ENCODE measurements around the gene TENM3. TPM values are rescaled to one million over a fixed set of nuclear protein-coding genes. Genes with fewer than 3 reads are reported as not detected.

Gene TENM3
- total RNA-seq, 4 donors from 2014 or later: 5.9 to 61.5 (median 24.6) TPM

- no peaks in the 10 kb centered on the region for H3K9me3 ChIP-seq
- intact Hi-C loops (cut with DNase I; ENCODE audit: low total_unique reads): no loop called here
- no peaks in the 10 kb centered on the region for H3K27me3 ChIP-seq
- H3K4me1 ChIP-seq: no peaks in the 10 kb centered on the region
- H3K4me3 ChIP-seq: no peak overlapping the region
- H3K27ac ChIP-seq: no peak overlapping the region
- H3K36me3 ChIP-seq: no peaks in the 10 kb centered on the region
- no peak for DNase-seq
- TF ChIP-seq, protein P1, sequence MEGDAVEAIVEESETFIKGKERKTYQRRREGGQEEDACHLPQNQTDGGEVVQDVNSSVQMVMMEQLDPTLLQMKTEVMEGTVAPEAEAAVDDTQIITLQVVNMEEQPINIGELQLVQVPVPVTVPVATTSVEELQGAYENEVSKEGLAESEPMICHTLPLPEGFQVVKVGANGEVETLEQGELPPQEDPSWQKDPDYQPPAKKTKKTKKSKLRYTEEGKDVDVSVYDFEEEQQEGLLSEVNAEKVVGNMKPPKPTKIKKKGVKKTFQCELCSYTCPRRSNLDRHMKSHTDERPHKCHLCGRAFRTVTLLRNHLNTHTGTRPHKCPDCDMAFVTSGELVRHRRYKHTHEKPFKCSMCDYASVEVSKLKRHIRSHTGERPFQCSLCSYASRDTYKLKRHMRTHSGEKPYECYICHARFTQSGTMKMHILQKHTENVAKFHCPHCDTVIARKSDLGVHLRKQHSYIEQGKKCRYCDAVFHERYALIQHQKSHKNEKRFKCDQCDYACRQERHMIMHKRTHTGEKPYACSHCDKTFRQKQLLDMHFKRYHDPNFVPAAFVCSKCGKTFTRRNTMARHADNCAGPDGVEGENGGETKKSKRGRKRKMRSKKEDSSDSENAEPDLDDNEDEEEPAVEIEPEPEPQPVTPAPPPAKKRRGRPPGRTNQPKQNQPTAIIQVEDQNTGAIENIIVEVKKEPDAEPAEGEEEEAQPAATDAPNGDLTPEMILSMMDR (IDR thresholded peaks at IDR 0.05): no peak
- no peak for TF ChIP-seq POLR2A (IDR thresholded peaks at IDR 0.05)
Measured at GRCh38 chr4:182346675-182347375, 103.6 kb downstream of the TENM3 start.

DNA sequence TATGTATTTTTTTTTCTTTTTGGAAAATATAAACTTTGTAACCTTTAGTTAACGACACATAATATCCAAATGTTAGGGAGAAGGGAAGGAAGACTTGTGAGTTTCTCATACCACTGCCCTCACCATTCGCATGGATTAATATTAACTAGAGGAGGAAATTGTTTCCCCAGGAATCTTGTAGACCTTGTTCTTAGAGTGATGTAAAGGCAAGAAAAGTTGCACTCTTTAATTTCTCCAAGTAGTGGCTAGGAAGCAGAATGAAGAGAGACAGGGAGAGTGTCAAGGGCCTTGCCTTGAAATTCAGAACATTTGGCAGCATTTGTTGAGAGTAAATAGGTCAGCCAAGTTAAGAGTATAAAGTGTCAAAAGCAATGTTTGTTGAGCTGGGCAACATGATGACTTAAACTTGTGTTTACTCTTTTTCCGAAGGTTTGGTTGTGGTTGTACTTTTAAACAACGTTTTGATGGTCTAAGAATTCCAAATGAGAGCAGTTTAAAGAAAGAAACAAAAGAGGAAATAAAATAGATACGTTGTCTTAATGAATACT, 105.7 kb downstream of the TENM3 start:
- H3K4me1 ChIP-seq: no peaks in the 10 kb centered on the region

DNA sequence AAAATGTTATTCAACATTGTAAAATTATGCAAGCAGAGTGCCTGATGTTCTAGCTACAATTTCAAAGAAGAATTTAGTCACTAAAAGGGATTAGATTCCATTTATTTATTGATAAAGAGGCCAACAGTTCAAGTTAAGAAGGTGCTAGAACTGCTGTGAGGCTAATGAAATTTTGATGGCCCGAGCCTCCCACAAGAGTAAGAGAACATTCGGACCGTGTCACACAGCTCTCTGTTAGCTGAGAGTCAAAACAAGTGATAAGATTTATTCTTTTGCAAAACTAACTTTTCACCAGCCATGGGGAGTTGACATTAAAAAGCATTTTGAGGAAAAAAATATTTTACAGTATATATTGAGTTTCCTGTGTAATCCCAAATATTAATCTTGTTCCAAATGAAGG, 106.8 kb downstream of the TENM3 start:
- no peaks in the 10 kb centered on the region for H3K4me1 ChIP-seq
- H3K27ac ChIP-seq: no peak overlapping the region
- intact Hi-C loops (cut with DNase I; ENCODE audit: low total_unique reads): no loop called here
- TF ChIP-seq, protein P1 (IDR thresholded peaks at IDR 0.05): no peak
- DNase-seq: no peak
- H3K36me3 ChIP-seq: no peaks in the 10 kb centered on the region
- H3K9me3 ChIP-seq: no peaks in the 10 kb centered on the region
- H3K4me3 ChIP-seq: no peak overlapping the region
- no peaks in the 10 kb centered on the region for H3K27me3 ChIP-seq

More for the DNA sequence above, 105.7 kb downstream of the TENM3 start:
- DNase-seq: no peak
- Histone ChIP-seq H3K4me3 (no peak overlapping the region), H3K36me3 (no peaks in the 10 kb centered on the region), H3K27me3 (no peaks in the 10 kb centered on the region), H3K27ac (no peak overlapping the region), H3K9me3 (no peaks in the 10 kb centered on the region)
- intact Hi-C loops (cut with DNase I; ENCODE audit: low total_unique reads): no loop called here
- no peak for TF ChIP-seq POLR2A (IDR thresholded peaks at IDR 0.05)
- TF ChIP-seq, protein P1 (IDR thresholded peaks at IDR 0.05): no peak

DNA sequence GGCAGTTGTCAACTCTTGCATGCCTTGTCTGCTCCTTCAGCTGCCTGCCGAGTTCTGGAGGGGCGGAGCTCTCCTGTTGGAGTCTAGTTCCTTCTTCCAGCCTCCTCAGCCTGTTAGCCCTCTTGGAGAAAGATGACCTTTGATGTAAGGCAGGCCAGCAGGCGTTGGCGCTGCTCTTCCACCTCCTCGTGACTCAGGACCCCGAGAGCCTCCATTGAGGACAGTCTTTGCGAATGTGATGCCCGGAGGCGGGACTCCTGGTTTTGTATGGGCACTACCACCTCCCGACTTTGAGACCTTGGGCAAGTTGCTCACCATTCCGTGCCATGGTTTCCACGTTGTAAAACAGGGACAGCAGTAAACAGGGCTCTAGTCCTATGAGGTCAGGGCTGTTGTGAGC, 108.3 kb downstream of the TENM3 start:
- intact Hi-C loops (cut with DNase I; ENCODE audit: low total_unique reads): no loop called here

DNA sequence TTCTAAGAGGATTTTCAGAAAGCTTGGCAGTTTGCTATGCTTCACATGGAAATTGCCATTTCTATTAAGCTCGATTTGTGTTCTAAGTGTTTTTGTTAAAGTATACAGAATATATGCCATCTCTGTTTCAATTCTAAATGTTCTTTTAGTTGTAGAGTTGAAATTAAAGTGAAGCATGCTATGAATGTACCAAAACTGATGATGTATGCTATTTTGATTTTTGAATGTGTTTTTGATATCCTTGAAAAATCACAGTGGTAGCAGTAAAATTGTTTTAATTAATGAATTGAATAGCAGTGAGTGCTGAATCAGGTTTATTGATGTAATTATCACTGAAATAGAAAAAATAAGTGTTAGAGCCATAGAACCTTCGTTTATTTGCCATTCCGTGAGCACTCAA, 110.9 kb downstream of the TENM3 start:
- H3K4me1 ChIP-seq: no peaks in the 10 kb centered on the region
- intact Hi-C loops (cut with DNase I; ENCODE audit: low total_unique reads): no loop called here
- no peaks in the 10 kb centered on the region for H3K36me3 ChIP-seq
- TF ChIP-seq POLR2A (IDR thresholded peaks at IDR 0.05): no peak
- TF ChIP-seq, protein P1 (IDR thresholded peaks at IDR 0.05): no peak
- no peak overlapping the region for H3K4me3 ChIP-seq
- H3K27ac ChIP-seq: no peak overlapping the region
- H3K9me3 ChIP-seq: no peaks in the 10 kb centered on the region
- DNase-seq: no peak
- H3K27me3 ChIP-seq: no peaks in the 10 kb centered on the region

More for the DNA sequence above, 108.3 kb downstream of the TENM3 start:
- Histone ChIP-seq H3K27ac (no peak overlapping the region), H3K36me3 (no peaks in the 10 kb centered on the region), H3K27me3 (no peaks in the 10 kb centered on the region), H3K4me3 (no peak overlapping the region), H3K4me1 (no peaks in the 10 kb centered on the region), H3K9me3 (no peaks in the 10 kb centered on the region)
- TF ChIP-seq, protein P1 (IDR thresholded peaks at IDR 0.05): no peak
- TF ChIP-seq POLR2A (IDR thresholded peaks at IDR 0.05): no peak
- no peak for DNase-seq

All from uterus (tissue), 4 donors.